GM18526 (cell line): ENCODE measurements around the gene SZRD1.

Experiments
- POLR2A ChIP-seq: IDR thresholded peaks from 3 replicates; pipeline ENCODE4 v1.6.1; 2011; ENCODE audit not compliant: insufficient read length; ENCODE audit errors: extremely low read depth

SZRD1 gene

DNA sequence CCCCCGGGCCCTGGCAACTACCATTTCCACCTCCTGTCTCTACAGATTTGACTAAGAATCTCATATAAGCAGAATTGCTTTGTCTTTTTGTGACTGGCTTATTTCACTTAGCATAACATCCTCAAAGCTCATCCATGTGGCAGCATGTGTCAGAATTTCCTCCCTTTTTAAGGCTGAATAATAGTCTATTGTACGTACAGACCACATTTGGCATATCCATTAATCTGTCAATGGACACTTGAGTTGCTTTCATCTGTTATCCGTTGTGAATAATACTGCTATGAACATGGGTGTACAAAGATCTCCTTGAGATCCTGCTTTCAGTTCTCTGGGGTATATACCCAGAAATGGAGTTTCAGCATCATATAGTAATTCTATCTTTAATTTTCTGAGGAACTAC, 46.1 kb downstream of the SZRD1 start:
- no peak for TF ChIP-seq POLR2A

DNA sequence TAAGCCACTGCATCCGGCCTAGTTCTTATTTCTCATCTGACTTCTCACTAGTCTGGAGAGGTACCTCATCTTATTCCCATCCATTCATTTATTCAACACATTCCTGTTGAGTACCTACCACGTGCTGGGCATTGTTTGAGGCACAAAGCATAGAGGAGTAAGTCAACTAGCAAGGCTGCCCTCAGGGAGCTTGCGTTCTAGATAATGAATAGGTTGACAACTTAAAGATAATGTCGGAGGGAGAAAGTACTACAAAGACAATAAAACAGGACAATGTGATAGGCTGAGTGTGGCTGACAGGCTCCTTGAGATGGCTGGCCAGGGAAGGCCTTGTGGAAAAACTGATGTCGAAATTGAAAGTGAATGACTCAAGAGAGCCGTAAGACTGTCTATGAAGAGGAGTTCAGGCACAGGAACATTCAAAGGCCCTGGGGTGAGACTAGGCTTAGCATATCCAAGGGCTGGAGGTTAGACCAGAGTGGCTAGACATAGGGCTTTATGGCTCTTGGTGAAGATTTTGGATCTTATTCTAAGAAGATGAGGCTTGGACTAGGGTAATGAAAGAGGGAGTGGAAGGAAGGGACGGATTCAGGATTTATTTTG, 51.9 kb downstream of the SZRD1 start:
- no peak for TF ChIP-seq POLR2A

DNA sequence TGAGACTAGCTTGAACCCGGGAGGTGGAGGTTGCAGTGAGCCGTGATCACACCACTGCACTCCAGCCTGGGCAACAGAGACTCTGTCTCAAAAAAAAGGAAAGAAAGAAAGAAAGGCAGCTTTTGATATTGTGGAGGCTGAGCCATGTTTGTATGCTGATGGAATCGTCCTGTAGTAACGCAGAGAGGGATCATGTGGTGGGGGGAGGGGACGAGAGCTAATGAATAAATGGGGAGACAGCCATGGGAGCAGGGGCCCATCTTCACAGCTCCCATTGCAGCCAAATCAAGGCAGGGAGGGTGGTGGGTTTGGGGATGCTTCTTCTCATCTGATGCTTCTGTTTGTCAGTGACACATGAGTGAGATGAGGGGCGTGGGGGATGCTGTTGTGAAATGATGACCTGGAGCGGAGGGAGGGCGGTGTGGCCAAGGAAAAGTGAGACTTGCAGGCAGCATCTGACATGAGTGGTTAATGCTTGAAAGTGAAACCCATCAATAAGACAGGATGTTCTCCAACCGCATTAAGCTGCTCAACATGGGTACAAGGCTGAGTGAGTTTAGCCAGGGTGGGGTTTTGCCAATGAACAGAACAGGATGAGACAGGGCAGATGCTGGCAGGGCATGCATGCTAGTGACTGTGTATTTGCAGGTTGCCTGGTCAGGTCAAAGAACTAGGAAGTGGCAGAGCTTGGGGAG, 53.5 kb downstream of the SZRD1 start:
- no peak for TF ChIP-seq POLR2A

DNA sequence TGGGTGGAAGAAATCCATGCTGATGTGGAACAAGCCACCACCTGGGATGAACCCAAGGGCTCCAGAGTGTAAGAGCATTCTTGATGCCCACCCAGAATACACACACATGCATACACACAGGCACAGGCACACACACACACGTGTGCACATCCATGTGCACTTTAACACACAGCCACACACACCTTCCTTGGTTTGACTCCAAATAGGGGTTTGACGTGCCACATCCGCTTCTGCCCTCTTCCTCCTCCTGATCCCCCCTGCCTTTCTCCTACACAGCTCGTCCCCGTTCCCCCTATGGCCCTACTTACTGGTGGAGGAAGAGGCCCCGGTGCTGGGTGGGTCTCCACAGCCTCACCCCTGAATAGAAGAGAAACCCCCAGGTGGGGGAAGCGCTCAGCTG, 54.2 kb downstream of the SZRD1 start:
- no peak for TF ChIP-seq POLR2A

DNA sequence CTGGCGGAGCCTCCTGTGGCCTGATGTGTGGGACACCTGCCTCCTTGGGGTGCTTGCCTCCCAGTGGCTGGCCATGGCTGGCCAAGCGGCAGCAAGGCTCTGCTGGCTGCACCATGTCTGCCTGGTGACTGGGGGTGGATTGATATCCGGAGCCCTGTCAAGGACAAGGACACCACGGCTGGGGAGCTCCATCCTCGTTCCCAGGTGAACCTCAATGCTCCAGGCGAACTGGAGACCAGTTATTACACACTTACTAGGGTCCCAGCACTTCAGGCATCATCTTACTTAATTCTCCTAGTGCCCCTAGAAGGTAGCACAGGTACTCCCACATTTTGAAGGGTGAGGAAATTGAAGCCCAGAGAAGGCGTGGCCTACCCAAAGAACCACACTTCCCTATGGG, 55.0 kb downstream of the SZRD1 start:
- no peak for TF ChIP-seq POLR2A

DNA sequence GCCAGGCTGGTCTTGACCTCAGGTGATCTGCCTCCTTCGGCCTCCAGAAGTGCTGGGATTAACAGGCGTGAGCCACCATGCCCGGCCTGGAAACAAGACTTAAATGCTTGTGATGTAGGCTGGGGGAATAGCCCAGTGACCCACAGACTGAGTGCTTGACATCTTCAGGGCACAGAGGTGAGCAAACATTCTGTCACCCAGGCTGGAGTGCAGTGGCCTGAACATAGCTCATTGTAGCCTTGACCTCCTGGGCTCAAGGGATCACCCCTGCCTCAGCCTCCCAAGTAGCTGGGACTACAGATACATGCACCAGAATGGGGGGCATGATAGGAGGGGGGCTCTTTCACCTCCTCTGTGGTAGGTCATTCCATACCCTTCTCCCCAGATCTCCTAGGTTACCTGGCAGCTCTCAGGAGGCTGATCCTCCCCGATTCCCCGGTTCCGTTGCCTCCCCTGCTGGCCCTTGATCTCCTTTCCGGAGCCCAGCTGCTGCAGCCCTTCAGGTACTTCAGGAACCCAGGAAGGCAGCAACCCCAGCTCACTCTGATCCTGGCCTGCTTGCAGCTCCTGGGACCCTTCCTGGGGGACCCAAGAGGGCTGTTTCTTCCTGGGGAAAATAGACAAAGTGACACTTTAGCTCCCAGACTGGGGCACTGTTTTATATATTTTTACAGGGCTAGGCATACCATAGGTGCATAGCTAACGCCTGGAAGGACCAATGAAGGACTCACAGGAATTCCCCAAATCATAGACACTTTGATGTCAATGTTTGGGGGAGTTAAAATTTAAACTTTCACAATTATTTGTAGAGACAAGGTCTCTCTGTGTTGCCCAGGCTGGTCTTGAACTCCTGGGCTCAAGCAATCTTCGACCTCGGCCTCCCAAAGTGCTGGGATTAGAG, 58.3 kb downstream of the SZRD1 start:
- no peak for TF ChIP-seq POLR2A

DNA sequence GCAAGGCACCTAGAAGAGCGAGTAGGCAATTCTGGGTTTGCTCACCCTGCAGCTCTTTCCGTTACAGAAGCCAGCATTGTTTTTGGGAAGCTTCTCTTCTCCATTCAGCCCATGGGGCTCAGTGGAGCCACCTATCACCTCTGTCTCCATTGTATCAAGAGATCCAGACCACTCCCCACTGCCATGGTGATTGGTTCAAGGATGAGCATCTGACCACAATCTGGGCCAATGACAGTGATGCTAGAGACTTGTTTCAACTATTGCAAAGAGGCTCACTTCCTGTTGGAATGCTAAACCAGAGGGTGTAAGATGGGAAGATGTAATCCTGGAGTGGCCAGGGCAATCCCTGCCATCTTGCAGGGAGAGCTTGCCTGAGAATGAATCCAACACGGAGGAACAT, 63.6 kb downstream of the SZRD1 start:
- TF ChIP-seq POLR2A = no peak

DNA sequence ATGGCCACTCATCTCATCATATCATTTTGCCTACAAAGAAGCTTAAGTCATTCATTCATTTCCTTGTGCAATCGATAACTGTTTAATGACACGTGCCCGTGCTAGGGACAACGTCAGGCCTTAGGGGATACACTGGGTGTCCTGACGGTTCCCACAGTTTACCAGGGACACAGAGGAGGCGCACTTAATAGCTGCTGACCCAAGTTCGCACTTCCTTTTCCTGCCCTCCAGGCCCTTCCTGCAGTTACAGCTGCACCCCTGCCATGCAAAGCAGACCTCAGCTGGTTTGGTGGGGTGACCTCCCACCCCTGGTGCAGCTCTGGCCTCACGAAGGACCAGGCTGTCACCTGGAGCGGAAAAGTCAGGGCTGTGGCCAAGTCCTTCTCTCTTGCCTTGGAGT, 66.0 kb downstream of the SZRD1 start:
- no peak for TF ChIP-seq POLR2A

DNA sequence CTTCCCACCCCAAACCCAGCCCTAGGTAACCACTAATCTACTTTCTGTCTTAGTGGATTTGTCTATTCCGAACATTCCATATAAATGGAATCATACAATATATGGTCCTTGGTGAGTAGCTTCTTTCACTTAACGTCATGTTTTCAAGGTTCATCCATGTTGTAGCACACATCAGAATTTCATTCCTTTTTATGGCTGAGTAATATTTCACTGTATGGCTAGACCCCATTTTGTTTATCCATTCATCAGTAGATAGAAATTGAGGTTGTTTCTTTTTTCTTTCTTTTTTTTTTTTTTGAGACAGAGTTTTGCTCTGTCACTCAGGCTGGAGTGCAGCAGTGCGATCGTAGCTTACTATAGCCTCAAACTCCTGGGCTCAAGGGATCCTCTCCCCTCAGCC, 67.0 kb downstream of the SZRD1 start:
- TF ChIP-seq POLR2A = no peak

DNA sequence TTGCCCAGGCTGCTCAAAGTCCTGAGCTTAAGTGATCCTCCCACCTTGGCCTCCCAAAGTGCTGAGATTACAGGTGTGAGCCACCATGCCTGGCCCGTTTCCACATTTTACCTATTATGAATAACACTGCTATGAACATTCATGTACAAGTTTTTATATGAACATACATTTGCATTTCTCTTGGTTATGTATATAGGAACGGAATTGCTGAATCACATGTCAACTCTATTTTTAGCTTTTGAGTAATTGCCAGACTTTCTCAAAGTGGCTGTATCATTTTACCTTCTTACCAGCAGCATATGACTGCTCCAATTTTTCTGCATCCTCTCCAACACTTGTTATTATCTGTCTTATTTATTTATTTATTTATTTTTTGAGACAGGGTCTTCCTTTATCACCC, 67.5 kb downstream of the SZRD1 start:
- no peak for TF ChIP-seq POLR2A

DNA sequence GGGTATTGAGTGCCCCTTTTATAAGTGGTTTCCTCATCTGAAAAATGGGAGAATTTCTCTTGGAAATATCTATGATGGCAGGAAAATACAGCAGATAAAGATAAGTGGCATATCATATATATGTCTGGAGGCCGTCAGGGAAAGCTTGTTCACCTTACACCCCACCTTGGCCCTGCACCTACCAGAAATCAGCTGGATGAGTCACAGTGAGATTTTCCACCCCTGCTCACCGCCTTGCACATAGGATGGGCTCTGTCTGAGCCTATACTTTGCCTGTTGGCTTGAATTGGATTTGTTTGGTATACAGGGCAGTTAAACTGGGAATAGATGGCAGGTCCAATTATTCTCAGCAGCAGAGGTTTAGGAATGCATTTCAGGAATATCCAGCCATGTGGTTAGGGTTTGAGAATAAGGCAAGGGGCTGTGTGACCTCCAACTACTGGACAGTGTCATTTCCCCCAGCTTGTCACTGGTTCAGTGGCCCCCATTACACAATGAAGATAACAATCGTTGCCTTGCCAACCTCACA, 70.0 kb downstream of the SZRD1 start, which contains the start of gene SPATA21:
Gene SPATA21 (minus strand): TSS at position 479 of the 529 bp plus-strand sequence. CDS start 6,053 bp downstream, outside the sequence.
- no peak for TF ChIP-seq POLR2A

DNA sequence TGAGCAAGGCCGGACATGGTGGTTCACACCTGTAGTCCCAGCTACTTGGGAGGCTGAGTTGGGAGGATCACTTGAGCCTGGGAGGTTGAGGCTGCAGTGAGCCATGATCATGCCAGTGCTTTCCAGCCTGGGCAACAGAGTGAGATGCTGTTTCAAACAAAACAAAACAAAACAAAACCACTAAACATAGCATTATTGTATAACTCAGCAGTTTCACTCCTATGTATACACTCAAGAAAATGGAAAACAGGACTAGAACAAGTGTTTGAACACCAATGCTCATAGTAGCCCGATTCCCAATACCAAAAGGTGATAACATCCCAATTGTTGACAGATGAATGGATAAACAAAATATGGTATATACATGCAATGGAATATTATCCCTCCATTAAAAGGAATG, 71.5 kb downstream of the SZRD1 start:
- no peak for TF ChIP-seq POLR2A

DNA sequence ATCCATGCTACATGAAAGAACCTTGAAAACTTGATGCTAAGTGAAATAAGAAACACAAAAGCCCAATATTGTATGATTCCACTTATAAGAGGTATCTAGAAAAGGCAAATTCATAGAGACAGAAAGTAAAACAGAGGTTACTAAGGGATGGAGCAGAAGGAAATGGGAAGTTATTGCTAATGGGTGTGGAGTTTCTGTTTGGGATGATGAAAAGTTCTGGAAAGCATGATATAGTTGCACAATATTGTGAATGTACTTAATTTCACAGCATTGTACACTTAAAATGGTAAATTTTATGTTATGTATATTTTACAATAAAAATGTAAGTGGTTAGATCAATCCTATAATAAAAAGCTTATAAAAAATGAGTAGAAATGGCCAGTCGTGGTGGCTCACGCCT, 71.9 kb downstream of the SZRD1 start:
- no peak for TF ChIP-seq POLR2A

DNA sequence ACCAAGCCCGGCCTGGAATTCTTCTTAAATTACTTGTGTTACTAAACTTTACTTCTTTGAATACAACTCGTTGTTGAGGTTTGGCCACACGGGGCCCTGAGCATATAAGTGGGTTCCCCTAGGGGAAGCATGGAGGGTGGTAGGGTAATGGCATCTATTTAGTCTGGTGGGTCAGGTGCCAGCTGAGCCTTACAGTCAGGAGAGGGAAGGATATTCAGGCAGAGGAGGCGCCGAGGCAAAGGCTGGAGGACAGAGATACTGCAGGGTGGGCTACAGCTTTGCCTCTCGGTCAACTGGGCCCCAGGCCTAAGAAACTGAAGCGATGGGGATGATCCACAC, 73.1 kb downstream of the SZRD1 start:
- no peak for TF ChIP-seq POLR2A

DNA sequence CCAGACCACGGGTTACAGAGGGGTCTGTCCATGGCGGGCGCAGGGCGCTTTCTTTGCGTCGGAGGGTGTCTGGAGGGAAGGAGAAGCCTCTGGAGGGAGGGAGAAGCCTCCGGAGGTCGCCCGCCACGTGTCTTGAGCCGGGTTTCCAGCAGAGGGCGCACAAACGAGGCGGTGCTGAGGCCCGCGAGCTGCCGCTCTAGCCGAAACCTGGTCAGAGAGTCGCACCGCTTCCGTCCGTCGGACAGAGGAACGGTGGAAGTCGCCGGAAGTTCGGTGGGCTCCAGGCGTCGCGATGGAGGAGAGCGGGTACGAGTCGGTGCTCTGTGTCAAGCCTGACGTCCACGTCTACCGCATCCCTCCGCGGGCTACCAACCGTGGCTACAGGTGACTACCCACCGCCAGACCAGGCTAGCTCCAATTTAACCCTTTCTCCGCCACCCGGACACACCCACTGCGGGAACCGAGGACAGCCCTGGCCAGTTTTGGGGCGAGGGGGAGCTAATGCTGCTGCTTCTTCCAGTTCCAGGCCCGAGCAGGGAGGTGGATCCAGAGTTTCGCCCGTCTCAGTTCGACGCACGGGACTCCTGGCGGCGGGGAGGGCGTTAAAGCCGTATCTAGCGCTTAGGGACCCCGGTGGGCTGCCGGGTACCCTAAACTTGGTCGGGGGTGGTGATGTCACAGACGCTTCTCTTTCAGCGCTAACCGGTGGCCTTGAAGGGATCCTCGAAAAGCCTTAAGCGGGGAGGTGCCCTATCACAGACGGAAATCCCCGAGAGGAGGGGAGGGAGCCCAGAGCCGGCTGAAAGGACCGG, 73.6 kb downstream of the SZRD1 start, which contains the start of gene NECAP2:
Gene NECAP2 (plus strand): TSS at position 255 of the 812 bp plus-strand sequence. CDS start 38 bp downstream, at position 293.
- peak; percentile 95 for TF ChIP-seq POLR2A
